ENCODE measurements around the gene ZMYND8. TPM values are rescaled to one million over a fixed set of nuclear protein-coding genes. Genes with fewer than 3 reads are reported as not detected.

The ZMYND8 gene
- total and polyA plus RNA-seq, 2 of the 8 experiments (the other 6 are each of a cell fraction or from before 2014, with no cell fraction given), result 50.5 to 163 TPM

- no peak for TF ChIP-seq JUN (IDR thresholded peaks at IDR 0.05; ENCODE audit: low read depth, low read length)
Observed at GRCh38 chr20:47191074-47191673, 165.3 kb downstream of the ZMYND8 start (continued).

Data from H1 (cell line).